GM10248 (cell line): ENCODE results near the gene MRPL12.

Source experiments
- CTCF ChIA-PET: fragments of 300-600 bp; sonication (Branson Sonifier 250); formaldehyde crosslinking; extraction: SDS; loops from one replicate; lab custom pipeline; 2021; ENCODE audit warnings: antibody characterized with exemption; lab: Yijun Ruan, JAX
- POLR2A ChIA-PET: fragments of 350-650 bp; sonication (Branson Sonifier 250); formaldehyde crosslinking; extraction: SDS; loops from one replicate; lab custom pipeline; 2020; ENCODE audit warnings: antibody characterized with exemption; lab: Yijun Ruan, JAX
- DNase-seq: peaks from one replicate; pipeline ENCODE4 v3.0.0; 2012; ENCODE audit errors: extremely low spot score
- CTCF ChIP-seq: IDR thresholded peaks from 2 replicates; pipeline ENCODE4 v1.5.1; 2012; ENCODE audit warnings: mild to moderate bottlenecking, low read depth; ENCODE audit errors: extremely low read depth, missing control alignments, control extremely low read depth

MRPL12 gene

GRCh38 chr17:81660441-81660840, 42.7 kb upstream of the MRPL12 start:
- ChIA-PET POLR2A (no interaction called here), CTCF (interaction anchor here (1.2 kb wide), 1 partner anchor 42 kb away, joined by 4 read pairs; the partner anchor contains the start of gene MRPL12)
- no peak for DNase-seq
- no peak for TF ChIP-seq CTCF

GRCh38 chr17:81662002-81662401, 41.2 kb upstream of the MRPL12 start:
- no peak for TF ChIP-seq CTCF
- DNase-seq = no peak
- ChIA-PET POLR2A (interaction anchor here (0.5 kb wide), 1 partner anchor 43 kb away, joined by 7 read pairs; no protein-coding TSS in a partner anchor), CTCF (no interaction called here)

- no peak for TF ChIP-seq CTCF
- ChIA-PET CTCF (interaction anchor here (0.9 kb wide), 1 partner anchor 13 kb away, joined by 3 read pairs; no protein-coding TSS in a partner anchor), POLR2A (no interaction called here)
- DNase-seq = no peak
Observed at GRCh38 chr17:81664051-81664470, 39.1 kb upstream of the MRPL12 start.

- TF ChIP-seq CTCF = no peak
- DNase-seq = peak; percentile 63
- CTCF ChIA-PET = interaction anchor here (0.6 to 3.9 kb wide), 4 partner anchors 9 to 38 kb away, joined by 3 to 16 read pairs (median 4); partner anchors contain the start of genes MRPL12 and PDE6G
- POLR2A ChIA-PET = interaction anchor here (0.5 kb wide), 1 partner anchor 534 kb away, joined by 3 read pairs; no protein-coding TSS in a partner anchor
Observed at GRCh38 chr17:81665205-81666091, 37.7 kb upstream of the MRPL12 start.

GRCh38 chr17:81666092-81666341, 37.1 kb upstream of the MRPL12 start:
- DNase-seq = no peak
- POLR2A ChIA-PET = interaction anchor here (0.5 kb wide), 1 partner anchor 533 kb away, joined by 3 read pairs; no protein-coding TSS in a partner anchor
- CTCF ChIA-PET = interaction anchor here (1.5 to 3.9 kb wide), 3 partner anchors 9 to 37 kb away, joined by 3 to 16 read pairs (median 4); partner anchors contain the start of genes MRPL12 and PDE6G
- no peak for TF ChIP-seq CTCF

- peak; percentile 99 for DNase-seq
- POLR2A ChIA-PET = interaction anchor here (0.5 kb wide), 1 partner anchor 532 kb away, joined by 3 read pairs; no protein-coding TSS in a partner anchor
- CTCF ChIA-PET = interaction anchor here (1.5 to 3.9 kb wide), 3 partner anchors 10 to 37 kb away, joined by 3 to 16 read pairs (median 4); partner anchors contain the start of genes MRPL12 and PDE6G
- TF ChIP-seq CTCF = no peak
Observed at GRCh38 chr17:81666342-81667191, 36.6 kb upstream of the MRPL12 start, which contains the start of the genes CCDC137 and OXLD1. Gene CCDC137, plus strand, starts transcription at chr17:81666737. Its CDS starts 30 bp downstream, at chr17:81666767. Gene OXLD1, minus strand, starts transcription at chr17:81666605. Its CDS starts 28 bp downstream, at chr17:81666577.
